WTC11 (cell line): Measurements from ENCODE around the gene RAB1B. TPM values are rescaled to one million over a fixed set of nuclear protein-coding genes. Genes with fewer than 3 reads are reported as not detected.

Experiments
- ATAC-seq: fragments of 200-7000 bp; cut with Tn5 transposase; 2 replicates; pipeline ENCODE4 v1.10.0; 2021; ENCODE audit warnings: mild to moderate bottlenecking, moderate library complexity
- CTCF ChIA-PET: fragments of 300-600 bp; sonication (Branson Sonifier 250); formaldehyde crosslinking; loops from one replicate; lab custom pipeline; 2021; ENCODE audit warnings: antibody characterized with exemption; lab: Charles Lee
- POLR2A ChIA-PET: fragments of 350-600 bp; sonication (Branson Sonifier 250); formaldehyde crosslinking; loops from one replicate; lab custom pipeline; 2021; ENCODE audit warnings: antibody characterized with exemption; lab: Charles Lee
- DNase-seq: peaks from one replicate; pipeline ENCODE4 v3.0.0; 2021; ENCODE audit warnings: low spot score
- H3K27ac Mint-ChIP-seq: 2 replicates; pipeline ENCODE4 v1.8.0; 2021; ENCODE audit warnings: mixed read lengths
- H3K27me3 Mint-ChIP-seq: 2 replicates; pipeline ENCODE4 v1.8.0; 2021; ENCODE audit warnings: low read depth, mild to moderate bottlenecking, moderate library complexity, mixed read lengths
- H3K36me3 Mint-ChIP-seq: 2 replicates; pipeline ENCODE4 v1.8.0; 2021; ENCODE audit warnings: mixed read lengths
- H3K4me1 Mint-ChIP-seq: 2 replicates; pipeline ENCODE4 v1.8.0; 2022; ENCODE audit warnings: mixed read lengths
- H3K4me3 Mint-ChIP-seq: 2 replicates; pipeline ENCODE4 v1.8.0; 2021; ENCODE audit warnings: mild to moderate bottlenecking, moderate library complexity, mixed read lengths
- H3K9me3 Mint-ChIP-seq: 2 replicates; pipeline ENCODE4 v1.8.0; 2021; ENCODE audit warnings: mixed read lengths
- CREM ChIP-seq: sonication (generic); formaldehyde crosslinking; IDR thresholded peaks from 2 replicates; pipeline ENCODE4 v1.8.1; 2022; ENCODE audit warnings: mild to moderate bottlenecking, missing genetic modification reagents, moderate library complexity
- GRHL2 ChIP-seq: fragments of 250-450 bp; sonication (Bioruptor Pico); IDR thresholded peaks from 2 replicates; pipeline ENCODE4 v1.8.0; 2022; ENCODE audit warnings: mild to moderate bottlenecking, moderate library complexity; ENCODE audit not compliant: insufficient replicate concordance, severe bottlenecking
- HMGA2 ChIP-seq: fragments of 250-450 bp; sonication (Bioruptor Pico); IDR thresholded peaks from 2 replicates; pipeline ENCODE4 v1.4.0; 2021; ENCODE audit warnings: mild to moderate bottlenecking, moderate library complexity
- NFATC4 ChIP-seq: fragments of 250-450 bp; sonication (Bioruptor Pico); IDR thresholded peaks from 2 replicates; pipeline ENCODE4 v1.9.0; 2021; ENCODE audit warnings: mild to moderate bottlenecking
- NFE2L1 ChIP-seq: sonication (generic); formaldehyde crosslinking; IDR thresholded peaks from 2 replicates; pipeline ENCODE4 v1.8.1; 2023; ENCODE audit warnings: missing genetic modification reagents
- NFYB ChIP-seq: sonication (generic); formaldehyde crosslinking; conservative IDR thresholded peaks from 2 replicates; pipeline ENCODE4 v1.8.0; 2022; ENCODE audit warnings: low read depth, missing genetic modification reagents
- SOX15 ChIP-seq: fragments of 250-450 bp; sonication (Bioruptor Pico); IDR thresholded peaks from 2 replicates; pipeline ENCODE4 v1.9.0; 2021; ENCODE audit warnings: mild to moderate bottlenecking
- TCF7 ChIP-seq: sonication (generic); formaldehyde crosslinking; IDR thresholded peaks from 2 replicates; pipeline ENCODE4 v1.8.0; 2022; ENCODE audit warnings: mild to moderate bottlenecking, low read depth, missing genetic modification reagents, moderate library complexity
- TEAD1 ChIP-seq: sonication (generic); formaldehyde crosslinking; IDR thresholded peaks from 2 replicates; pipeline ENCODE4 v1.8.0; 2022; ENCODE audit warnings: mild to moderate bottlenecking, missing genetic modification reagents
- TEAD4 ChIP-seq: sonication (generic); formaldehyde crosslinking; IDR thresholded peaks from 2 replicates; pipeline ENCODE4 v1.8.0; 2022; ENCODE audit warnings: mild to moderate bottlenecking, missing genetic modification reagents
- TP53 ChIP-seq: sonication (generic); formaldehyde crosslinking; IDR thresholded peaks from 2 replicates; pipeline ENCODE4 v1.8.1; 2023; ENCODE audit warnings: mild to moderate bottlenecking, missing genetic modification reagents
- ZBTB21 ChIP-seq: sonication (generic); formaldehyde crosslinking; IDR thresholded peaks from 2 replicates; pipeline ENCODE4 v1.8.1; 2023; ENCODE audit warnings: mild to moderate bottlenecking, missing genetic modification reagents, borderline replicate concordance
- ZNF219 ChIP-seq: sonication (generic); formaldehyde crosslinking; IDR thresholded peaks from 2 replicates; pipeline ENCODE4 v1.8.0; 2023; ENCODE audit warnings: missing genetic modification reagents, mild to moderate bottlenecking, borderline replicate concordance
- ZNF232 ChIP-seq: sonication (generic); formaldehyde crosslinking; IDR thresholded peaks from 2 replicates; pipeline ENCODE4 v1.8.0; 2022; ENCODE audit warnings: mild to moderate bottlenecking, missing genetic modification reagents
- ZNF396 ChIP-seq: fragments of 250-450 bp; sonication (Bioruptor Pico); IDR thresholded peaks from 2 replicates; pipeline ENCODE4 v1.8.0; 2021; ENCODE audit warnings: mild to moderate bottlenecking, moderate library complexity, borderline replicate concordance
- total RNA-seq: library from RNA; stranded (reverse); gene quantifications from 3 replicates; pipeline ENCODE4 v1.2.3, GENCODE V29; 2021
- TF ChIP-seq, protein P1 (sequence below): sonication (generic); formaldehyde crosslinking; conservative IDR thresholded peaks from 2 replicates; pipeline ENCODE4 v1.8.1; 2023; ENCODE audit warnings: mild to moderate bottlenecking, low read depth, missing genetic modification reagents, moderate library complexity
- TF ChIP-seq, protein P2 (sequence below): sonication (generic); formaldehyde crosslinking; IDR thresholded peaks from 2 replicates; pipeline ENCODE4 v1.8.0; 2022; ENCODE audit warnings: missing genetic modification reagents
- TF ChIP-seq, protein P3 (sequence below): sonication (generic); formaldehyde crosslinking; IDR thresholded peaks from 2 replicates; pipeline ENCODE4 v1.8.1; 2023; ENCODE audit warnings: mild to moderate bottlenecking, missing genetic modification reagents
- TF ChIP-seq, protein P4 (sequence below): sonication (generic); formaldehyde crosslinking; IDR thresholded peaks from 2 replicates; pipeline ENCODE4 v1.8.1; 2023; ENCODE audit warnings: mild to moderate bottlenecking, missing genetic modification reagents

Gene RAB1B
- total RNA-seq, 1 experiment from 2014 or later = 125 TPM

DNA sequence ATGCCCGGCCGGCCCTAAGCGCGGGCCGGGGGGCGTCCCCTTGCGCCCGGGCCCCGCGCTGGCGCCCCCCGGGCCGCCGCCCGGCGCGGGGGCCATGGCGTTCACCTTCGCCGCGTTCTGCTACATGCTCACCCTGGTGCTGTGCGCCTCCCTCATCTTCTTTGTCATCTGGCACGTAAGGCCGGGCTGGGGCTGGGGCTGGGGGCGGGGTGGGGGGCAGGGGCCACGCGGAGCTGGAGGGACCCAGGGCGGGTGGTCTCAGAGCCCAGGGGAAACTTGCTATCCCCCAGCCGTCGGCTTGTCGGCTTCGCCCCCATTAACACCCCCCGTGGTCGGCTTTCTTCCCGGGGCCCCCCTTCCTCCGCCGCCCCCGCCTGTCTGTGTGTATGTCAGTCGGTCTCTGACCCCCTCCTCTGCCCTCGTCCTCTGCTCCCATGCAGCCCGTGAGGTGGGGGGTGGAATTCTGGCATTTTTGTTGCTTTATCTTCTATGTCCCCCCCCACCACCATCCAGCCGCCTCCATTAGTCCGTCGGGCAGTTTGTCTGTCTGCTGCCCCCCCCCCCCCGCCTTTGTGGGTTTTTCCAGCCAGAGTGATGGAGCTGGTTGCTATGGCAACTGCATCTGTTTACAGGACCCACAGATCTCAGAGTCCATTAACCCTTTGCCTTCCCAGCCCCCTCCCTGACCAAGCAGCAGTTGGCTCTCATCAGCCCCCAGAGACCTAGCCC, 10.1 kb downstream of the RAB1B start (continued):
- TF ChIP-seq, protein P1, sequence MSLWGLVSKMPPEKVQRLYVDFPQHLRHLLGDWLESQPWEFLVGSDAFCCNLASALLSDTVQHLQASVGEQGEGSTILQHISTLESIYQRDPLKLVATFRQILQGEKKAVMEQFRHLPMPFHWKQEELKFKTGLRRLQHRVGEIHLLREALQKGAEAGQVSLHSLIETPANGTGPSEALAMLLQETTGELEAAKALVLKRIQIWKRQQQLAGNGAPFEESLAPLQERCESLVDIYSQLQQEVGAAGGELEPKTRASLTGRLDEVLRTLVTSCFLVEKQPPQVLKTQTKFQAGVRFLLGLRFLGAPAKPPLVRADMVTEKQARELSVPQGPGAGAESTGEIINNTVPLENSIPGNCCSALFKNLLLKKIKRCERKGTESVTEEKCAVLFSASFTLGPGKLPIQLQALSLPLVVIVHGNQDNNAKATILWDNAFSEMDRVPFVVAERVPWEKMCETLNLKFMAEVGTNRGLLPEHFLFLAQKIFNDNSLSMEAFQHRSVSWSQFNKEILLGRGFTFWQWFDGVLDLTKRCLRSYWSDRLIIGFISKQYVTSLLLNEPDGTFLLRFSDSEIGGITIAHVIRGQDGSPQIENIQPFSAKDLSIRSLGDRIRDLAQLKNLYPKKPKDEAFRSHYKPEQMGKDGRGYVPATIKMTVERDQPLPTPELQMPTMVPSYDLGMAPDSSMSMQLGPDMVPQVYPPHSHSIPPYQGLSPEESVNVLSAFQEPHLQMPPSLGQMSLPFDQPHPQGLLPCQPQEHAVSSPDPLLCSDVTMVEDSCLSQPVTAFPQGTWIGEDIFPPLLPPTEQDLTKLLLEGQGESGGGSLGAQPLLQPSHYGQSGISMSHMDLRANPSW (CRISPR knock-in tag) = no peak
- TF ChIP-seq TP53 (CRISPR knock-in tag) = no peak
- no peak for TF ChIP-seq ZNF396
- TF ChIP-seq CREM (CRISPR knock-in tag) = no peak
- no peak for TF ChIP-seq GRHL2 (CRISPR knock-in tag)
- no peak for TF ChIP-seq ZNF232 (CRISPR knock-in tag)
- no peak for TF ChIP-seq NFYB
- TF ChIP-seq ZBTB21 (CRISPR knock-in tag) = no peak
- TF ChIP-seq, protein P2, sequence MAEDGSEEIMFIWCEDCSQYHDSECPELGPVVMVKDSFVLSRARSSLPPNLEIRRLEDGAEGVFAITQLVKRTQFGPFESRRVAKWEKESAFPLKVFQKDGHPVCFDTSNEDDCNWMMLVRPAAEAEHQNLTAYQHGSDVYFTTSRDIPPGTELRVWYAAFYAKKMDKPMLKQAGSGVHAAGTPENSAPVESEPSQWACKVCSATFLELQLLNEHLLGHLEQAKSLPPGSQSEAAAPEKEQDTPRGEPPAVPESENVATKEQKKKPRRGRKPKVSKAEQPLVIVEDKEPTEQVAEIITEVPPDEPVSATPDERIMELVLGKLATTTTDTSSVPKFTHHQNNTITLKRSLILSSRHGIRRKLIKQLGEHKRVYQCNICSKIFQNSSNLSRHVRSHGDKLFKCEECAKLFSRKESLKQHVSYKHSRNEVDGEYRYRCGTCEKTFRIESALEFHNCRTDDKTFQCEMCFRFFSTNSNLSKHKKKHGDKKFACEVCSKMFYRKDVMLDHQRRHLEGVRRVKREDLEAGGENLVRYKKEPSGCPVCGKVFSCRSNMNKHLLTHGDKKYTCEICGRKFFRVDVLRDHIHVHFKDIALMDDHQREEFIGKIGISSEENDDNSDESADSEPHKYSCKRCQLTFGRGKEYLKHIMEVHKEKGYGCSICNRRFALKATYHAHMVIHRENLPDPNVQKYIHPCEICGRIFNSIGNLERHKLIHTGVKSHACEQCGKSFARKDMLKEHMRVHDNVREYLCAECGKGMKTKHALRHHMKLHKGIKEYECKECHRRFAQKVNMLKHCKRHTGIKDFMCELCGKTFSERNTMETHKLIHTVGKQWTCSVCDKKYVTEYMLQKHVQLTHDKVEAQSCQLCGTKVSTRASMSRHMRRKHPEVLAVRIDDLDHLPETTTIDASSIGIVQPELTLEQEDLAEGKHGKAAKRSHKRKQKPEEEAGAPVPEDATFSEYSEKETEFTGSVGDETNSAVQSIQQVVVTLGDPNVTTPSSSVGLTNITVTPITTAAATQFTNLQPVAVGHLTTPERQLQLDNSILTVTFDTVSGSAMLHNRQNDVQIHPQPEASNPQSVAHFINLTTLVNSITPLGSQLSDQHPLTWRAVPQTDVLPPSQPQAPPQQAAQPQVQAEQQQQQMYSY (CRISPR knock-in tag) = no peak

DNA sequence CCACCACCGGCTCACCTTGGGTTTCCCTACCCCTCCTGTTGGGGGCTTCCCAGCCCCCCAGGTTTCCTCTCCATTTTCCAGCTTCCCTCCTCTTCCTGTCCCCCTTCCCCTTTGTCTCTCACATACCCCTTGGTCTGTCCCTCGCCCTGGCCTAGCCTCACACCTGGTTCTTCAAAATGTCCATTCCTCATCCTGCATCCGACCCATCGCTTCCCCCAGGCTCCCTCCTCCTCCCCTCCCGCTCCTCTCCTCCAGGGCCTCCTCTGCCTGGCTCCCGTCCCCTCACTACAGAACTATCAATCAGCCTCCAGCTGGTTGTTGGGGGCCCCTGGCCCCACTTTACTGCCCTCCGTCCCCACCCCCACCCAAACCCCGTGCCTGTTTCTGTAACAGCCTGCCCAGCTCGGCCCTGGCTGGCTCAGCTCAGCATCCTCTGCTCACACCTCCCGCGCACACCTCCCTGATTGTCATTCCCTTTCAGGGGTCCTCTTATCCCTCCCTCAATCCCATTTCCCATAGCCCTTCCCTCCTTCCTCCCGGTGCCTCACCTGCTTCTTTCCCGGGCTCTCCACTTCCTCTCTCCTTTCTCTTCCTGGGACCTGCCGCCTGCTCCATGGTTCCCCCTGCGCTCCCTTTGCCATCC, 10.8 kb downstream of the RAB1B start:
- ATAC-seq (no peak; the same call in 1 of the 2 replicates), DNase-seq (peak; percentile 33)
- ChIA-PET POLR2A (no interaction called here), CTCF (interaction anchor here (0.6 to 2.5 kb wide), 9 partner anchors 11 to 139 kb away, joined by 3 to 15 read pairs (median 5); partner anchors contain the start of gene YIF1A)
- H3K9me3 Mint-ChIP-seq = no peaks in the 10 kb centered on the region
- peaks cover 4% of the 10 kb centered on the region for H3K36me3 Mint-ChIP-seq
- H3K4me1 Mint-ChIP-seq = peaks cover 24% of the 10 kb centered on the region
- peak overlapping the region; percentile 65 for H3K4me3 Mint-ChIP-seq
- no peak overlapping the region for H3K27ac Mint-ChIP-seq
- TF ChIP-seq TEAD1 (CRISPR knock-in tag) (no peak), NFE2L1 (CRISPR knock-in tag) (no peak), TEAD4 (CRISPR knock-in tag) (no peak), HMGA2 (CRISPR knock-in tag) (no peak), TCF7 (CRISPR knock-in tag) (no peak), CREM (CRISPR knock-in tag) (no peak), NFATC4 (no peak), ZNF396 (no peak), SOX15 (CRISPR knock-in tag) (no peak), ZNF219 (no peak), NFYB (no peak)
- TF ChIP-seq, protein P3, sequence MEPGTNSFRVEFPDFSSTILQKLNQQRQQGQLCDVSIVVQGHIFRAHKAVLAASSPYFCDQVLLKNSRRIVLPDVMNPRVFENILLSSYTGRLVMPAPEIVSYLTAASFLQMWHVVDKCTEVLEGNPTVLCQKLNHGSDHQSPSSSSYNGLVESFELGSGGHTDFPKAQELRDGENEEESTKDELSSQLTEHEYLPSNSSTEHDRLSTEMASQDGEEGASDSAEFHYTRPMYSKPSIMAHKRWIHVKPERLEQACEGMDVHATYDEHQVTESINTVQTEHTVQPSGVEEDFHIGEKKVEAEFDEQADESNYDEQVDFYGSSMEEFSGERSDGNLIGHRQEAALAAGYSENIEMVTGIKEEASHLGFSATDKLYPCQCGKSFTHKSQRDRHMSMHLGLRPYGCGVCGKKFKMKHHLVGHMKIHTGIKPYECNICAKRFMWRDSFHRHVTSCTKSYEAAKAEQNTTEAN (CRISPR knock-in tag) = no peak
- TF ChIP-seq, protein P4, sequence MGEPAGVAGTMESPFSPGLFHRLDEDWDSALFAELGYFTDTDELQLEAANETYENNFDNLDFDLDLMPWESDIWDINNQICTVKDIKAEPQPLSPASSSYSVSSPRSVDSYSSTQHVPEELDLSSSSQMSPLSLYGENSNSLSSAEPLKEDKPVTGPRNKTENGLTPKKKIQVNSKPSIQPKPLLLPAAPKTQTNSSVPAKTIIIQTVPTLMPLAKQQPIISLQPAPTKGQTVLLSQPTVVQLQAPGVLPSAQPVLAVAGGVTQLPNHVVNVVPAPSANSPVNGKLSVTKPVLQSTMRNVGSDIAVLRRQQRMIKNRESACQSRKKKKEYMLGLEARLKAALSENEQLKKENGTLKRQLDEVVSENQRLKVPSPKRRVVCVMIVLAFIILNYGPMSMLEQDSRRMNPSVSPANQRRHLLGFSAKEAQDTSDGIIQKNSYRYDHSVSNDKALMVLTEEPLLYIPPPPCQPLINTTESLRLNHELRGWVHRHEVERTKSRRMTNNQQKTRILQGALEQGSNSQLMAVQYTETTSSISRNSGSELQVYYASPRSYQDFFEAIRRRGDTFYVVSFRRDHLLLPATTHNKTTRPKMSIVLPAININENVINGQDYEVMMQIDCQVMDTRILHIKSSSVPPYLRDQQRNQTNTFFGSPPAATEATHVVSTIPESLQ (CRISPR knock-in tag) = no peak
- TF ChIP-seq, all 79 proteins: peak for 0
- peaks cover 22% of the 10 kb centered on the region for H3K27me3 Mint-ChIP-seq
